SK-N-SH treated with all-trans-retinoic acid at 6 μM for 48 hours (cell line): Measurements from ENCODE around the gene STING1.

Experiments used
- ATAC-seq: fragments of 200-7000 bp; cut with Tn5 transposase; 3 replicates; pipeline ENCODE4 v1.9.1; 2020; ENCODE audit warnings: mild to moderate bottlenecking, moderate library complexity
- BACH2 ChIP-seq: fragments of 250-450 bp; sonication (Bioruptor Pico); IDR thresholded peaks from 2 replicates; pipeline ENCODE4 v1.9.0; 2021; ENCODE audit warnings: mild to moderate bottlenecking, borderline replicate concordance
- CSDC2 ChIP-seq: fragments of 250-450 bp; sonication (Bioruptor Pico); IDR thresholded peaks from 2 replicates; pipeline ENCODE4 v1.5.0; 2020; ENCODE audit warnings: mild to moderate bottlenecking, moderate library complexity
- ESRRG ChIP-seq: fragments of 250-450 bp; sonication (Bioruptor Pico); IDR thresholded peaks from 2 replicates; pipeline ENCODE4 v1.6.1; 2021; ENCODE audit warnings: mild to moderate bottlenecking
- ISL1 ChIP-seq: fragments of 250-450 bp; sonication (Bioruptor Pico); IDR thresholded peaks from 2 replicates; pipeline ENCODE4 v2.1.2; 2022; ENCODE audit warnings: mild to moderate bottlenecking, moderate library complexity
- OSR1 ChIP-seq: fragments of 250-450 bp; sonication (Bioruptor Pico); IDR thresholded peaks from 2 replicates; pipeline ENCODE4 v1.8.0; 2022; ENCODE audit warnings: moderate library complexity, mild to moderate bottlenecking, inconsistent platforms
- PPARA ChIP-seq: fragments of 250-450 bp; sonication (Bioruptor Pico); IDR thresholded peaks from 2 replicates; pipeline ENCODE4 v1.5.0; 2020; ENCODE audit warnings: mild to moderate bottlenecking, borderline replicate concordance
- RARB ChIP-seq: fragments of 250-450 bp; sonication (Bioruptor Pico); IDR thresholded peaks from 2 replicates; pipeline ENCODE4 v1.8.0; 2021; ENCODE audit warnings: mild to moderate bottlenecking, moderate library complexity
- SNAI2 ChIP-seq: fragments of 250-450 bp; sonication (Bioruptor Pico); IDR thresholded peaks from 2 replicates; pipeline ENCODE4 v1.5.0; 2020; ENCODE audit warnings: mild to moderate bottlenecking, moderate library complexity
- TCF4 ChIP-seq: fragments of 250-450 bp; sonication (Bioruptor Pico); IDR thresholded peaks from 2 replicates; pipeline ENCODE4 v1.8.0; 2021; ENCODE audit warnings: mild to moderate bottlenecking, moderate library complexity, borderline replicate concordance
- TOX ChIP-seq: fragments of 250-450 bp; sonication (Bioruptor Pico); IDR thresholded peaks from 2 replicates; pipeline ENCODE4 v1.8.0; 2021; ENCODE audit warnings: mild to moderate bottlenecking, moderate library complexity, borderline replicate concordance
- ZFP3 ChIP-seq: fragments of 250-450 bp; sonication (Bioruptor Pico); IDR thresholded peaks from 2 replicates; pipeline ENCODE4 v1.5.0; 2020; ENCODE audit warnings: mild to moderate bottlenecking, moderate library complexity
- ZFP30 ChIP-seq: fragments of 450-650 bp; formaldehyde crosslinking; IDR thresholded peaks from 2 replicates; pipeline ENCODE4 v1.5.0; 2022; ENCODE audit warnings: mild to moderate bottlenecking, moderate library complexity
- ZNF565 ChIP-seq: fragments of 450-650 bp; formaldehyde crosslinking; conservative IDR thresholded peaks from 2 replicates; pipeline ENCODE4 v1.5.0; 2020; ENCODE audit warnings: low read depth, mild to moderate bottlenecking, moderate library complexity
- ZNF70 ChIP-seq: fragments of 450-650 bp; formaldehyde crosslinking; IDR thresholded peaks from 2 replicates; pipeline ENCODE4 v1.5.0; 2020; ENCODE audit warnings: mild to moderate bottlenecking, moderate library complexity
- ZNF8 ChIP-seq: fragments of 450-650 bp; formaldehyde crosslinking; IDR thresholded peaks from 2 replicates; pipeline ENCODE4 v1.5.0; 2020; ENCODE audit warnings: mild to moderate bottlenecking, moderate library complexity
- TF ChIP-seq, protein P1 (sequence below): fragments of 250-450 bp; sonication (Bioruptor Pico); IDR thresholded peaks from 2 replicates; pipeline ENCODE4 v1.5.1; 2020; ENCODE audit warnings: low read depth, mild to moderate bottlenecking, moderate library complexity
- TF ChIP-seq, protein P2 (sequence below): fragments of 250-450 bp; sonication (Bioruptor Pico); IDR thresholded peaks from 2 replicates; pipeline ENCODE4 v1.5.1; 2021; ENCODE audit warnings: mild to moderate bottlenecking, moderate library complexity
- TF ChIP-seq, protein P3 (sequence below): fragments of 250-450 bp; sonication (Bioruptor Pico); IDR thresholded peaks from 2 replicates; pipeline ENCODE4 v1.5.0; 2020; ENCODE audit warnings: mild to moderate bottlenecking, moderate library complexity
- TF ChIP-seq, protein P4 (sequence below): fragments of 250-450 bp; sonication (Bioruptor Pico); IDR thresholded peaks from 2 replicates; pipeline ENCODE4 v1.8.0; 2020; ENCODE audit warnings: mild to moderate bottlenecking, moderate library complexity, borderline replicate concordance
- TF ChIP-seq, protein P5 (sequence below): fragments of 250-450 bp; sonication (Bioruptor Pico); IDR thresholded peaks from 2 replicates; pipeline ENCODE4 v1.8.0; 2021; ENCODE audit warnings: low read depth, mild to moderate bottlenecking, moderate library complexity, borderline replicate concordance

Gene STING1

DNA sequence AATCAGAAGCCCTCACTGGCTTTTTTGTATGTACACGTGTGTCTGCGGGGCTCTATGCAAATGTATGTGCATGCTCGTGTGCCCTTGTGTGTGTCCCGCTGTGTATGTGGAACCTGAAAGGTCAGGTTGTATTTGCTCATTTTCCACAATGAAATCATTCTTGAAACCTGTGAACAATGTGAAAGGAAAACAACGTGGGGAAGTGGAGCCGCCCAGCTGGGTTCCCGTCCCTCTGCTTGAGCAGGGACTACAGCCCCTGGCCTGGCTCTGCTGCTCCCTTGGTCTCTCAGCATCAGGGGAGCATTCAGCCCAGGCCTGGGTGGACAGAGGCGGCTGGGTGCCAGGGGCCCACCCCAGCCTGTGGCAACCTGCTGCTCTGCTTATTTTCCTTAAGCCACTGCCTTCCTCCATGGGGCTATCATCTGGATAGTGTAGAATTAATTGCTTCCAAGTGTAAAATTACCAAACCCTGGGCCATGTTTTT lies 23.1 kb downstream of the STING1 start:
- TF ChIP-seq ZNF565: no peak
- TF ChIP-seq OSR1 (CRISPR knock-in tag): no peak
- no peak for TF ChIP-seq TCF4 (CRISPR knock-in tag)
- TF ChIP-seq ZNF8: no peak
- no peak for TF ChIP-seq ZFP30 (CRISPR knock-in tag)
- TF ChIP-seq TOX (CRISPR knock-in tag): no peak
- TF ChIP-seq, protein P1, sequence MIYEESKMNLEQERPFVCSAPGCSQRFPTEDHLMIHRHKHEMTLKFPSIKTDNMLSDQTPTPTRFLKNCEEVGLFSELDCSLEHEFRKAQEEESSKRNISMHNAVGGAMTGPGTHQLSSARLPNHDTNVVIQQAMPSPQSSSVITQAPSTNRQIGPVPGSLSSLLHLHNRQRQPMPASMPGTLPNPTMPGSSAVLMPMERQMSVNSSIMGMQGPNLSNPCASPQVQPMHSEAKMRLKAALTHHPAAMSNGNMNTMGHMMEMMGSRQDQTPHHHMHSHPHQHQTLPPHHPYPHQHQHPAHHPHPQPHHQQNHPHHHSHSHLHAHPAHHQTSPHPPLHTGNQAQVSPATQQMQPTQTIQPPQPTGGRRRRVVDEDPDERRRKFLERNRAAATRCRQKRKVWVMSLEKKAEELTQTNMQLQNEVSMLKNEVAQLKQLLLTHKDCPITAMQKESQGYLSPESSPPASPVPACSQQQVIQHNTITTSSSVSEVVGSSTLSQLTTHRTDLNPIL (CRISPR knock-in tag): no peak
- no peak for TF ChIP-seq PPARA (CRISPR knock-in tag)
- TF ChIP-seq ZNF70 (CRISPR knock-in tag): no peak
- TF ChIP-seq, protein P2, sequence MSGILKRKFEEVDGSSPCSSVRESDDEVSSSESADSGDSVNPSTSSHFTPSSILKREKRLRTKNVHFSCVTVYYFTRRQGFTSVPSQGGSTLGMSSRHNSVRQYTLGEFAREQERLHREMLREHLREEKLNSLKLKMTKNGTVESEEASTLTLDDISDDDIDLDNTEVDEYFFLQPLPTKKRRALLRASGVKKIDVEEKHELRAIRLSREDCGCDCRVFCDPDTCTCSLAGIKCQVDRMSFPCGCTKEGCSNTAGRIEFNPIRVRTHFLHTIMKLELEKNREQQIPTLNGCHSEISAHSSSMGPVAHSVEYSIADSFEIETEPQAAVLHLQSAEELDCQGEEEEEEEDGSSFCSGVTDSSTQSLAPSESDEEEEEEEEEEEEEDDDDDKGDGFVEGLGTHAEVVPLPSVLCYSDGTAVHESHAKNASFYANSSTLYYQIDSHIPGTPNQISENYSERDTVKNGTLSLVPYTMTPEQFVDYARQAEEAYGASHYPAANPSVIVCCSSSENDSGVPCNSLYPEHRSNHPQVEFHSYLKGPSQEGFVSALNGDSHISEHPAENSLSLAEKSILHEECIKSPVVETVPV (CRISPR knock-in tag): no peak
- no peak; the same call in 2 of the 3 replicates for ATAC-seq

DNA sequence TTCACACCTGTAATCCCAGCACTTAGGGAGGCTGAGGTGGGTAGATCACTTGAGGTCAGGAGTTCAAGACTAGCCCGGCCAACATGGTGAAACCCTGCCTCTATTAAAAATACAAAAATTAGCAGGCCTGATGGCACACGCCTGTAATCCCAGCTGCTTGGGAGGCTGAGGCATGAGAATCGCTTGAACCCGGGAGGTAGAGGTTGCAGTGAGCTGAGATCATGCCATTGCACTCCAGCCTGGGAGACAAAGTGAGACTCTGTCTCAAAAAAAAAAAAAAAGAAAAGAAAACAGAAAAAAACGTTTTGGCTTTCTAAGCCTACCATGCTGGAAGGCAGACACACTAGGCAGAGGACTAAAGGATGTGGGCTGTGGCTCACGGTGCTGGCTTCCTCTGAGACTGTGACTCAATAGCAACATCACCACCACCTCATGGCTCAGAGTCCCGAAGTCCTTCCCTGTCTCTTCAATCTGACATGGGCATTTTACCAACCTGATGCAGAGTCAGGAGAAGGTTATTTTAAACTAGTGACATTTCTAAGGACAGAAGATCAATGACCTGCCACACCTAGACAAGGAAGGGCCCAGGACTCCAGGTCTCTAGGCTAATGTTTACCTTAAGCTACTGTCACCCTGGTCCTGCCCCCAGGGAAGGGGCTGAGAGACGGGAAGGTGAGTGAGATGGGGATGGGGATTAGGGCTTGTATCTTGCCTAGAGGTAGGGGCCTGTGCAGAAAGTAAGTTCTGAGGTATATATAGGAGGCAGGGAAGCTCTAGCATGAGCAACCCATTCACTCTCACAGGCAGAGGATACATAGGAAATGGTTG lies 23.8 kb downstream of the STING1 start:
- ATAC-seq: peak; percentile 45; the same call in 2 of the 3 replicates

DNA sequence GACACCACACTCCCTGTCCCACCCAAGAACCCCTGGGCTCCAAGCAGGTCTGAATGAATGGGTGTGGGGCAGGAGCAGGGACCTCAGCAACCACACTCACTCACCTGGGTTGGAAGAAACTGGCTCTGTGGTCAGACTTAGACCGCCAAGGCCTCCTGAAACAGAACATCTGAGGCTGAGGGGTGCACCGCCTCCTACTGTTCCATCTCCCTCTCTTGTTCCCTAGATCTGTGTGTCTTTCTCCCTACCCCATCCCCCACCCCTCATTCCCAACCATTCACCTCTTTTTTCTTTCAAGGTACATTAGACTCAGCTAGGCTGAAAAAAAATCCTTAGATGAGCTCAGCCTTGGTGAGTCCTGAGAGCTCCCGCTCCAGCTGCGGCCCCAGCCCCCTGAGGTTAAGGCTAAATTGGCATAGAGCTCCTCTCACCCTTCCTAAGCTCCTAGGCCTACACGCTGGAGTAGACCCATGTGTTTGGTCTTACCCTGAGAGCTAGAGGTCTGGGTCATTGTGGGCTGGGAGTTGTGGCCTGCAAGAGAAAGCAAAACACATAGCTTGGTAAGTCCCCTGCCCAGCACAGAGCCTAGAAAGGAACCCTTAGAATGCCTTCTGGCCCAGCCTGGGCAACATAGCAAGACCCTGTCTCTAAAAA lies 24.8 kb downstream of the STING1 start:
- ATAC-seq: no peak
- TF ChIP-seq CSDC2 (CRISPR knock-in tag) (no peak), ISL1 (no peak), SNAI2 (no peak), TOX (CRISPR knock-in tag) (no peak), ZNF565 (no peak), RARB (CRISPR knock-in tag) (no peak), OSR1 (CRISPR knock-in tag) (no peak)
- TF ChIP-seq, protein P3, sequence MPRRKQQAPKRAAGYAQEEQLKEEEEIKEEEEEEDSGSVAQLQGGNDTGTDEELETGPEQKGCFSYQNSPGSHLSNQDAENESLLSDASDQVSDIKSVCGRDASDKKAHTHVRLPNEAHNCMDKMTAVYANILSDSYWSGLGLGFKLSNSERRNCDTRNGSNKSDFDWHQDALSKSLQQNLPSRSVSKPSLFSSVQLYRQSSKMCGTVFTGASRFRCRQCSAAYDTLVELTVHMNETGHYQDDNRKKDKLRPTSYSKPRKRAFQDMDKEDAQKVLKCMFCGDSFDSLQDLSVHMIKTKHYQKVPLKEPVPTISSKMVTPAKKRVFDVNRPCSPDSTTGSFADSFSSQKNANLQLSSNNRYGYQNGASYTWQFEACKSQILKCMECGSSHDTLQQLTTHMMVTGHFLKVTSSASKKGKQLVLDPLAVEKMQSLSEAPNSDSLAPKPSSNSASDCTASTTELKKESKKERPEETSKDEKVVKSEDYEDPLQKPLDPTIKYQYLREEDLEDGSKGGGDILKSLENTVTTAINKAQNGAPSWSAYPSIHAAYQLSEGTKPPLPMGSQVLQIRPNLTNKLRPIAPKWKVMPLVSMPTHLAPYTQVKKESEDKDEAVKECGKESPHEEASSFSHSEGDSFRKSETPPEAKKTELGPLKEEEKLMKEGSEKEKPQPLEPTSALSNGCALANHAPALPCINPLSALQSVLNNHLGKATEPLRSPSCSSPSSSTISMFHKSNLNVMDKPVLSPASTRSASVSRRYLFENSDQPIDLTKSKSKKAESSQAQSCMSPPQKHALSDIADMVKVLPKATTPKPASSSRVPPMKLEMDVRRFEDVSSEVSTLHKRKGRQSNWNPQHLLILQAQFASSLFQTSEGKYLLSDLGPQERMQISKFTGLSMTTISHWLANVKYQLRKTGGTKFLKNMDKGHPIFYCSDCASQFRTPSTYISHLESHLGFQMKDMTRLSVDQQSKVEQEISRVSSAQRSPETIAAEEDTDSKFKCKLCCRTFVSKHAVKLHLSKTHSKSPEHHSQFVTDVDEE: no peak
- TF ChIP-seq, protein P4, sequence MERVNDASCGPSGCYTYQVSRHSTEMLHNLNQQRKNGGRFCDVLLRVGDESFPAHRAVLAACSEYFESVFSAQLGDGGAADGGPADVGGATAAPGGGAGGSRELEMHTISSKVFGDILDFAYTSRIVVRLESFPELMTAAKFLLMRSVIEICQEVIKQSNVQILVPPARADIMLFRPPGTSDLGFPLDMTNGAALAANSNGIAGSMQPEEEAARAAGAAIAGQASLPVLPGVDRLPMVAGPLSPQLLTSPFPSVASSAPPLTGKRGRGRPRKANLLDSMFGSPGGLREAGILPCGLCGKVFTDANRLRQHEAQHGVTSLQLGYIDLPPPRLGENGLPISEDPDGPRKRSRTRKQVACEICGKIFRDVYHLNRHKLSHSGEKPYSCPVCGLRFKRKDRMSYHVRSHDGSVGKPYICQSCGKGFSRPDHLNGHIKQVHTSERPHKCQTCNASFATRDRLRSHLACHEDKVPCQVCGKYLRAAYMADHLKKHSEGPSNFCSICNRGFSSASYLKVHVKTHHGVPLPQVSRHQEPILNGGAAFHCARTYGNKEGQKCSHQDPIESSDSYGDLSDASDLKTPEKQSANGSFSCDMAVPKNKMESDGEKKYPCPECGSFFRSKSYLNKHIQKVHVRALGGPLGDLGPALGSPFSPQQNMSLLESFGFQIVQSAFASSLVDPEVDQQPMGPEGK (CRISPR knock-in tag): no peak

More for the DNA sequence above, 23.8 kb downstream of the STING1 start:
- TF ChIP-seq ZNF70 (CRISPR knock-in tag) (no peak), OSR1 (CRISPR knock-in tag) (no peak), ZFP3 (no peak), TOX (CRISPR knock-in tag) (no peak), ESRRG (CRISPR knock-in tag) (no peak), SNAI2 (no peak), BACH2 (no peak)
- TF ChIP-seq, protein P1 (CRISPR knock-in tag): no peak
- TF ChIP-seq, protein P2 (CRISPR knock-in tag): no peak
- TF ChIP-seq, protein P5, sequence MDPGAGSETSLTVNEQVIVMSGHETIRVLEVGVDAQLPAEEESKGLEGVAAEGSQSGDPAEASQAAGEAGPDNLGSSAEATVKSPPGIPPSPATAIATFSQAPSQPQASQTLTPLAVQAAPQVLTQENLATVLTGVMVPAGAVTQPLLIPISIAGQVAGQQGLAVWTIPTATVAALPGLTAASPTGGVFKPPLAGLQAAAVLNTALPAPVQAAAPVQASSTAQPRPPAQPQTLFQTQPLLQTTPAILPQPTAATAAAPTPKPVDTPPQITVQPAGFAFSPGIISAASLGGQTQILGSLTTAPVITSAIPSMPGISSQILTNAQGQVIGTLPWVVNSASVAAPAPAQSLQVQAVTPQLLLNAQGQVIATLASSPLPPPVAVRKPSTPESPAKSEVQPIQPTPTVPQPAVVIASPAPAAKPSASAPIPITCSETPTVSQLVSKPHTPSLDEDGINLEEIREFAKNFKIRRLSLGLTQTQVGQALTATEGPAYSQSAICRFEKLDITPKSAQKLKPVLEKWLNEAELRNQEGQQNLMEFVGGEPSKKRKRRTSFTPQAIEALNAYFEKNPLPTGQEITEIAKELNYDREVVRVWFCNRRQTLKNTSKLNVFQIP: no peak
